Left lung (tissue), 10 donors: ENCODE results near the gene NES. TPM values are rescaled to one million over a fixed set of nuclear protein-coding genes. Genes with fewer than 3 reads are reported as not detected.
A peak's percentile ranks its signal among the peaks of the same experiment; 100 is the strongest.

ENCODE experiments used
- ATAC-seq: fragments of 200-7000 bp; cut with Tn5 transposase; one replicate; pipeline ENCODE4 v1.9.1; 2020; ENCODE audit warnings: moderate library complexity
- DNase-seq, 4 donors: peaks; one replicate each; pipeline ENCODE4 v3.0.0-alpha.2; 2013 to 2020
- H3K27ac ChIP-seq, 2 donors: fragments of 200-600 bp; sonication (generic) in 1 of 2; one replicate each; pipeline versions ENCODE4 v1.5.0 to v1.8.0; 2020 to 2021
- H3K27me3 ChIP-seq, 2 donors: fragments of 200-600 bp; sonication (generic) in 1 of 2; one replicate each; pipeline versions ENCODE4 v1.5.0 to v1.8.0; 2020 to 2021
- H3K36me3 ChIP-seq, 2 donors: fragments of 200-600 bp; sonication (generic) in 1 of 2; one replicate each; pipeline versions ENCODE4 v1.5.0 to v1.8.0; 2020 to 2021
- H3K4me1 ChIP-seq, 2 donors: fragments of 200-600 bp; one replicate each; pipeline ENCODE4 v1.8.0; 2021
- H3K4me3 ChIP-seq, 2 donors: fragments of 200-600 bp; sonication (generic) in 1 of 2; one replicate each; pipeline versions ENCODE4 v1.5.0 to v1.8.0; 2020 to 2021; ENCODE audit warnings: mild to moderate bottlenecking in 1 of 2
- H3K9me3 ChIP-seq, 2 donors: fragments of 200-600 bp; sonication (generic) in 1 of 2; one replicate each; pipeline versions ENCODE4 v1.5.0 to v1.8.0; 2020 to 2021
- intact Hi-C, 2 donors: fragments of 100-400 bp; cut with DNase I; formaldehyde crosslinking; loops; one replicate each; pipeline versions ENCODE4 v1.11.2 to v1.14.2; 2022
- polyA plus RNA-seq, 6 donors: library from polyadenylated mRNA; unstranded; fragments of 120-200 nt; gene quantifications; one replicate each; pipeline ENCODE4 v1.2.1, GENCODE V29; 2013; ENCODE audit not compliant: insufficient read length in 6 of 6
- total RNA-seq, 2 donors: library from RNA; stranded (reverse); fragmentation: NEBNext Ultra II Directional; extraction: Animal tissue kit (Norgen Biotek cat#: 25700); gene quantifications; one replicate each; pipeline ENCODE4 v1.2.1, GENCODE V29; 2021
- TF ChIP-seq, protein P1 (sequence below), 2 donors: fragments of 200-600 bp; sonication (generic) in 1 of 2; IDR thresholded peaks; one replicate each; pipeline versions ENCODE4 v1.5.0 to v1.8.0; 2021; ENCODE audit warnings: antibody characterized with exemption in 2 of 2
- donor health status: DM: no; HTN: yes; CAD: no.
- donor health status: DM: no; HTN: no; CAD: no.

Gene NES
- total and polyA plus RNA-seq, 8 donors = 54.9 to 84.0 (median 64.4) TPM

DNA sequence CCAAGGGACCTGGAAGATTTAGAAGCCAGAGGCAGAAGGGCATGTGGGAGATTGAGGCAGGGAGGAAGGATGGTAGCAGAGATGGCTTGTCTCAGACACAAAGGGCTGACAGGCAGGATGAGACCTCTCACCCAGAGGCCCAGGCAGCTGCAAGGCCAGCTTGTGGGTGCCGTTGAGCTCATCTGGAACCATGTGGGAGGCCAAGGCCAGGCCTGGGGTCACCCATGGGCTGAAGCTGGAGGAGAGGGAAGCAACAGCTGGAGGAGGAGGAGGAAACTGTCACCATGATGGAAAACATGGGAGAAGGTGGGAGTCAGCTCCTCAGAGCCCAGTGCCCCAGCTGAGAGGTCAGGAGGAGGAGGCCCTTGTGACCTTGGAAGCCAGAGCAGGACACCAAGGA, 21.8 kb upstream of the NES start:
- H3K4me3 ChIP-seq = no peak overlapping the region
- ATAC-seq (no peak), DNase-seq (no peak)
- H3K27me3 ChIP-seq = peaks cover 8 to 64% of the 10 kb centered on the region in 2 donors
- no peaks in the 10 kb centered on the region for H3K4me1 ChIP-seq
- no peaks in the 10 kb centered on the region for H3K36me3 ChIP-seq
- H3K9me3 ChIP-seq = no peaks in the 10 kb centered on the region
- intact Hi-C loops = no loop called here
- no peak overlapping the region for H3K27ac ChIP-seq
- TF ChIP-seq, protein P1, sequence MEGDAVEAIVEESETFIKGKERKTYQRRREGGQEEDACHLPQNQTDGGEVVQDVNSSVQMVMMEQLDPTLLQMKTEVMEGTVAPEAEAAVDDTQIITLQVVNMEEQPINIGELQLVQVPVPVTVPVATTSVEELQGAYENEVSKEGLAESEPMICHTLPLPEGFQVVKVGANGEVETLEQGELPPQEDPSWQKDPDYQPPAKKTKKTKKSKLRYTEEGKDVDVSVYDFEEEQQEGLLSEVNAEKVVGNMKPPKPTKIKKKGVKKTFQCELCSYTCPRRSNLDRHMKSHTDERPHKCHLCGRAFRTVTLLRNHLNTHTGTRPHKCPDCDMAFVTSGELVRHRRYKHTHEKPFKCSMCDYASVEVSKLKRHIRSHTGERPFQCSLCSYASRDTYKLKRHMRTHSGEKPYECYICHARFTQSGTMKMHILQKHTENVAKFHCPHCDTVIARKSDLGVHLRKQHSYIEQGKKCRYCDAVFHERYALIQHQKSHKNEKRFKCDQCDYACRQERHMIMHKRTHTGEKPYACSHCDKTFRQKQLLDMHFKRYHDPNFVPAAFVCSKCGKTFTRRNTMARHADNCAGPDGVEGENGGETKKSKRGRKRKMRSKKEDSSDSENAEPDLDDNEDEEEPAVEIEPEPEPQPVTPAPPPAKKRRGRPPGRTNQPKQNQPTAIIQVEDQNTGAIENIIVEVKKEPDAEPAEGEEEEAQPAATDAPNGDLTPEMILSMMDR (IDR thresholded peaks at IDR 0.05) = no peak

DNA sequence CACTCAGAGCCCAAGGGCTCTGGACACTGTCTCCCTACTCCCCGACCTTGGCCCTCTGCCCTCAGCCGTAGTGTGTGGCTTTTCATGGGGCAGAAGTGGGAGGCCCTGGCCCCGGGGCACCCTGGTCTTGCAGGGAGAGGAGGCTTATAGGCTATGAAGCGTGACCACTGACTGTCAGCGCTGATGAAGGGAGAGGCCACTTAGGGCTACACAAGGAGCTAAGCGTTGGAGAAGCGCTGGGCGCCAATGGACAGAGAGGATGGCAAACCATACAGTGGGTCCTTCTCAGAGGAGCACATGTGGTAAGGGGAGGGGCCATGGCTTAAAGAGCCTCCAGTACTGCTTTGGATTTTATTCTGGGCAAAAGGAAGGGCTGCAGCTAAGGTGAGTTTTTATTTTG, 20.3 kb upstream of the NES start:
- intact Hi-C loops = no loop called here
- H3K4me3 ChIP-seq = no peak overlapping the region
- peaks cover 6 to 8% of the 10 kb centered on the region in 2 donors for H3K4me1 ChIP-seq
- no peaks in the 10 kb centered on the region for H3K36me3 ChIP-seq
- peak in 1 of 4 donors; percentile 39 for DNase-seq
- peaks cover 0 to 63% of the 10 kb centered on the region in 2 donors for H3K27me3 ChIP-seq
- TF ChIP-seq, protein P1 (IDR thresholded peaks at IDR 0.05) = no peak
- H3K27ac ChIP-seq = no peak overlapping the region
- no peaks in the 10 kb centered on the region for H3K9me3 ChIP-seq
- ATAC-seq = no peak

DNA sequence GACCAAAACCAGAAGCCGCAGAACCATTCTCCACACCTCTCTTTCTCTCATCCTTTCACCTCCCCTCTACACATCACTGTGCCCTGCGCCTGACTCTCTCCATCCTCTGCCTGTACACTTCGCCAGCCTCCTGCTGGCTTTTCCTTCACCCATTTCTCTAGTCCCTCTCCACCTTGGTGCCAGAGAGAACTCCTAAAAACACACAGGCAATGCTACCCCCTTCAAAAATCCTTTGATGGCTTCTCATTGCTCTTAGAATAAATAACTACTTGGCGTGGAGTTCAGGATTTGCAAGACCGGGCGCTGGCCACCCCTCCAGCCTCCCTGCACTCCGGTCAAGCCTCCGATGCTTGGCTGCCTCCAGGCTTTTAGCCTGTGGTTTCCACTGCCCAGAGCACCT, 19.5 kb upstream of the NES start:
- peaks cover 0 to 63% of the 10 kb centered on the region in 2 donors for H3K27me3 ChIP-seq

DNA sequence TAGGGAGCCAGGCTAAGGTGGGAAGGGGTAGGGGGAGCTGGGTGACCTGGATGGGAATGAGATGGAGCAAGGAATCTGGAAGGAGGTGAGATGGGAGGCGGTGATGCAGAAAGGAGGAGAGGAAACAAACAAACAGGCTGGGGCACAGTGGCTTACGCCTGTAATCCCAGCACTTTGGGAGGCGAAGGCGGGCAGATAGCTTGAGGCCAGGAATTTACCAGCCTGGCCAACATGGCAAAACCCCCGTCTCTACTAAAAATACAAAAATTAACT, 17.4 kb upstream of the NES start:
- DNase-seq (no peak), ATAC-seq (no peak)
- no peaks in the 10 kb centered on the region for H3K36me3 ChIP-seq
- H3K27me3 ChIP-seq = peaks cover 0 to 64% of the 10 kb centered on the region in 2 donors
- H3K4me3 ChIP-seq = no peak overlapping the region
- no peaks in the 10 kb centered on the region for H3K9me3 ChIP-seq
- TF ChIP-seq, protein P1 (IDR thresholded peaks at IDR 0.05) = no peak
- H3K27ac ChIP-seq = no peak overlapping the region
- H3K4me1 ChIP-seq = peaks cover 12 to 21% of the 10 kb centered on the region in 2 donors
- intact Hi-C loops = no loop called here

More for the DNA sequence above, 19.5 kb upstream of the NES start:
- H3K27ac ChIP-seq = no peak overlapping the region
- peak in 1 of 4 donors; percentile 34 for DNase-seq
- peaks cover 12 to 15% of the 10 kb centered on the region in 2 donors for H3K4me1 ChIP-seq
- no peaks in the 10 kb centered on the region for H3K9me3 ChIP-seq
- intact Hi-C loops = no loop called here
- TF ChIP-seq, protein P1 (IDR thresholded peaks at IDR 0.05) = no peak
- H3K4me3 ChIP-seq = no peak overlapping the region
- no peaks in the 10 kb centered on the region for H3K36me3 ChIP-seq
- ATAC-seq = no peak

DNA sequence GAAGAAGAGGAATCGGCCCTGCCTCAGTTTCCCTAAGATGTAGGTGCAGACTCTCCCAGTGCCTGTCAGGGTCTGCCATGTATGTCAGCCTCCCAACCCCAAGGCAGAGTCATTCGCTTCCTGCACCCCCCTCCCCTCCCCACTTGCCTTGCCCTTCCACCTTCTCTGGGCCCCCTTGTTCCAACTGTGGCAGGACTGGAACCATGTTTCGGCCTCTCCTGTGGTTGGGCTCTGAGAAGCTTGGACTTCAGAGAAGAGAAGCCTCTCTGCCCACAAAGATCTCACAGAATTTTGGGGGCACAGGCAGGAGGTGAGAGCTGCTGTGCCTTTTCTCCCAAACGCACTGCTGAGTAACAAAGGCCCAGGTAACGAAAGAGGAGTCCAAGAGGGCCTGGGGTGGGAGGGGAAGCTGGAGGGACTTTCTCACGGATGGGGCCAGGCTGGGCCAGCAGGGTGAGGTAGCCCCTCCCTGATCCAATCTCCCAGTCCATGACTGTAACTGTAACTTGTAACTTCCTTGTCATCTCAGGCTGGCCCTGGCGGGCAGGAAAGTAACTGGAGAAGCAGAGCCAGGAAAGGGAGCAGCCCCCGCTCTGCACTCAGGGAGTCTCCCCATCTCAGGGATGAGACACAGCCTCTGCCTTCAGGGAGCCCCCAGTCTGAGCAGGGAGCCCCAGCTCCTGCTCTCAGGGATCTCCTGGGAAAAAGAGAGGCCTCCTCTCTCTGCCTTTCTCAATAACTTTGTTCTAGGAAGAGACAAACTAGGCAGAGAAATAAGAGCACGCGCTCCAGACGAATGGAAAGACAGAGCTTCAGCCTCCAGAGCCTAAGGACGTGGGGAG, 16.9 kb upstream of the NES start:
- peak in 2 of 4 donors; percentile 35 to 37 for DNase-seq
- no peak overlapping the region for H3K4me3 ChIP-seq
- H3K9me3 ChIP-seq = no peaks in the 10 kb centered on the region
- H3K27me3 ChIP-seq = peaks cover 0 to 70% of the 10 kb centered on the region in 2 donors
- H3K4me1 ChIP-seq = peaks cover 12 to 22% of the 10 kb centered on the region in 2 donors
- no peak for ATAC-seq
- no peaks in the 10 kb centered on the region for H3K36me3 ChIP-seq
- TF ChIP-seq, protein P1 (IDR thresholded peaks at IDR 0.05) = no peak
- intact Hi-C loops = no loop called here
- H3K27ac ChIP-seq = no peak overlapping the region
